GM19397 (cell line): ENCODE data around the gene PLA2G4D.

Experiments
- ATAC-seq: cut with Tn5 transposase; IDR thresholded peaks from one replicate; pipeline ENCODE4 v1.9.1; 2021; ENCODE audit warnings: mild to moderate bottlenecking, moderate library complexity; ENCODE audit not compliant: unreplicated experiment

The PLA2G4D gene

DNA sequence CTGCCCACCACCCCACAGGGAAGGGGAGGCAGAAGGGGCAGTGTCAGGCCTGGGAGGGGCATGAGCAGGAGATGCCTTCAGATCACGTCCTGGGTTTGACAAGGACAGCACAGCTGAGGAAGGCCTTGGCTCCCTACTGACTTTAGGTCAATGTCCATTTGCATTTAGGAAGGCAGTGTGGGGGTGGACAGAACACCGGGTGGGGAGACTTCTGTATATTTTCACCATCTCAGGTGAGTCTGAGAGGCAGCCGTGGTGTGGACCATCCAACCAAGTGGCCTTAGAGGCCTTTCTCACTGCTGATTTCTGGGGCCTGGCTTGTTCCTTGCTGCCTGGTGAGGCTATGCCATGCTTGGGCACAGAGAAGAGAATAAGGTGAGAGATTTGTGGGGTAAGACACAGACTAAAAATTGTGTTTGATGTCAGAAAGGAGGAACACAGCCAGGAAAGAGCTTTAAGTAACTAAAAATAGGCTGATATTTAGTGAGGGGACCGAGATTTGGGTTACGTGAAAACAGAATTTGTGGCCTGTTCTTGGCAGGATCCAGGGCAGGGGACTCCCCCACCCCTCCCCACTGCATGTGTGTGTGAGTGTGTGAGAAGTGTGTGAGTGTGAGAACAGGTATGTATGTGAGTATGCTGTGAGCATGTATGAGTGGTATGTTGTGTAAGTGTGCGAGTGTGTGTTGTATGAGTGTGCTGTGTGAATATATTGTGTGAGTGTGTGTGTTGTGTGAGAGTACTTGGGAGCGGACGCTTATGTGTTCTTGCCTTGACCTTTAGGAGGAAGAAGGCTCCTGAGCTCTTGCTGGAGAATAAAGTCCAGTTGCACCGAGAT is 61.8 kb downstream of the PLA2G4D start:
- no peak for ATAC-seq

DNA sequence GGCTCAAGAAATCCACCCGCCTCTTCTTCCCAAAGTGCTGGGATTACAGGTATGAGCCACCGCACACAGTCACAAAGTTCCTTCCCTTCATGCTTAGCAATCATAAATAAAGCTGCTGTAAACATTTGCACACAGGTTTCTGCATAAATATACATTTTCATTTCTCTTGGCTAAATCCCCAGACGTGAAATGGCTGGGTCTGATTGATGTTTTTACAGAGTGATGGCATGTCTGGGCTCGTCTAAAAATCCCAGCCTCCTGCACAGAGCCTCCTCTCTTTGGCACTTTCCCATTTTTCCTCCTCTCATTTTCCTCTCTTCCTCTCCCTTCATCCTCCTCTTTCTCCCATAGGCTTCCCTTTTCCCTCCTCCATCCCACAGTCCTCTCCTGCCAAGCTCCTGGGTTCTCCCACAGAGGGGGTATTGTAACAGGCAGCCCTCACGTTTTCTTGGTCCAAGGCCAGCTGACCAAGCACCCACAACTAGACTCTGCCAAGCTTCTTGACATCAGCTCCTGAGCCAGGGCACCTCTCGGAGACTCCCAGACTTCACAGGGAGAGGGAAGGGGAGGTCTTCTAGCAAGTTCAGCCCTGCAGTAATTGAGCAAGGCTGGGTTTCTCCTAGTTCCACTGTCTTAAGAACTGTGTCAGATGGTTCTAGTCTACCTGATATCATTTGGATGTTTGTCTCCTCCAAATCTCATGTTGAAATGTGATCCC is 63.0 kb downstream of the PLA2G4D start:
- no peak for ATAC-seq

DNA sequence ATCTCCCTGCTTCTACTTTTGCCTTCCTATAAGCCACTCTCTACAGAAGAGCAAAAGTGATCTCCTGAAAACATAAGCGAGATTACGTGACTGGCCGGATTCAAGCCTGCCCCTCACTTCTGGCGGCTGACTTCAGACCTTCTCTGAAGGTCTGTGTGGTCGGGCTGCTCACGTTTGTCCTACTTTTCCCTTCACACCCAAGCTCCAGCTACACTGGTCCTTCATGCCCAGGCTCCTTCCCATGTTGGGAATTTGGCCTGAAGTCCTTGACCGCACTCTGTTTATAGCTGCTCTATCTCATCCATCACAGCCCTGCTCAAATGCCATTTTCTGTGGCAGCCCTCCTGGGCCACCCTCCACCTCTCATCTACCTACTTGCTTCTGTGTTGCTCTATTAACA is 66.8 kb downstream of the PLA2G4D start:
- ATAC-seq: no peak

DNA sequence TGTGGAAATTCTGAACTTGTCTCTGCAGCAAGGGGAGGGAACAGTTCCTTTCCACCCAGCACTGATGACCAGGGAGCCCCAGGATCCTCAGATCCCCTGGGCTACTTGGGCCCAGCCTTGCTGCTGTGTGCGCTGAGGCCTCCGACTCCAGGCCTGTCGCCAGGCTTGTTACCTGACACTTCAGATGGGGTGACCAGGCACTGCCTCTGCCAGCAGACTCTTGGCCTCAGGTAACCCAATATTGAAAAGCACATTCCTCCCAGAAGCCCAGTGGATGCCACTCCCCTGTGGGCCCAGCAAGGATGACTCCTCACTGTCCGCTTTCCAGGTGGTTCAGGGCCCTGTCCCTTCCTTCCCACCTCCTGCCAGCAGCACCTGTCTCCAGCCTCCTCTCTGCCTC is 70.1 kb downstream of the PLA2G4D start:
- no peak for ATAC-seq

DNA sequence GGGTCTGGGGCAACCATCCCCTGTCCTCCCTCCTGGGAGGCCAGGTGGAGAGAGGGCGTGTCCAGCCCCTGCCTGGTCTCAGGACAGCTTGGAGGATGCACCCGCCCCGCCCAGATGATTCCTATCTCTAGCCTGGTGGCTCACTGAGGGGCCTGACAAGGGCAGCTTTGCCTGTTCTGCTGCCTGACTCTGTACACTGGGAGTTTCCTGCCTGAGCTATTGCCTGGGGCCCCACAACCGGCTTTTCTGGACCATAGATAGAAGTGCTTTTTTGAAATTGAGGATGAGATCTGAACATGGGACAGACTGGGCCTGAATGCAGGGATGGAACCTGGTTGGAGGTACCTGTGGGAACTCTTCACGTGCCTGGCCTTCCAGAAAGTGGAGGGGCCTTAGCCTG is 72.8 kb downstream of the PLA2G4D start:
- no peak for ATAC-seq

DNA sequence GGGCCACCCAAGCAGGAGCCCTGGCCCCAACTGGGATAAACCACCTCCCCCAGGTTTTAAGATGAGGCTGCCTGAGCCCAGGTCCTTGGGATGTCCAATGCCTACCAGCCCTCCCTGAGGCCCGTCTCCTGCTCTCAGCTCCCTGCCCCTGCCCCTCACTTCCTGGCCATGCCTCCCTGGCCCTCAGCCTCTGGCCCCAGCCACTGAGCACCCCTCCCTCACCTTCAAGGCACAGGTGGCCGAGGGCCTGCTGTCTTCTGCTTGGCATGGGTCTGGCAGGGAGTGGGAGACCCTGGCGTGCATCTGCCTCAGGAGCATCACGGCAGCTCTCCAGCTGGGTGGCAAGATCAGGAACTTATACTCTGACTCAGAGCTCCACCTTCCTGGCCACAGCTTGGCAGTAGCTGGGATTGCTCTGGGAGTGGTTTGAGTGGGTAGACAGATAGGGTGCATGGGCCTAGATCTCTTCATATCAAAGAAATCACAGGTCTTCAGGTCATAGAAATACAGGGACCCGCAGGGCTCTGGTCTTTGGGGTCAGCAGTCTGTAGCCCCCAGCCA is 73.6 kb downstream of the PLA2G4D start, which contains the start of gene PLA2G4E:
TSS of gene PLA2G4E (minus strand) at position 330 of the 561 bp plus-strand sequence. CDS start at position 318, 12 bp downstream.
- ATAC-seq: no peak

DNA sequence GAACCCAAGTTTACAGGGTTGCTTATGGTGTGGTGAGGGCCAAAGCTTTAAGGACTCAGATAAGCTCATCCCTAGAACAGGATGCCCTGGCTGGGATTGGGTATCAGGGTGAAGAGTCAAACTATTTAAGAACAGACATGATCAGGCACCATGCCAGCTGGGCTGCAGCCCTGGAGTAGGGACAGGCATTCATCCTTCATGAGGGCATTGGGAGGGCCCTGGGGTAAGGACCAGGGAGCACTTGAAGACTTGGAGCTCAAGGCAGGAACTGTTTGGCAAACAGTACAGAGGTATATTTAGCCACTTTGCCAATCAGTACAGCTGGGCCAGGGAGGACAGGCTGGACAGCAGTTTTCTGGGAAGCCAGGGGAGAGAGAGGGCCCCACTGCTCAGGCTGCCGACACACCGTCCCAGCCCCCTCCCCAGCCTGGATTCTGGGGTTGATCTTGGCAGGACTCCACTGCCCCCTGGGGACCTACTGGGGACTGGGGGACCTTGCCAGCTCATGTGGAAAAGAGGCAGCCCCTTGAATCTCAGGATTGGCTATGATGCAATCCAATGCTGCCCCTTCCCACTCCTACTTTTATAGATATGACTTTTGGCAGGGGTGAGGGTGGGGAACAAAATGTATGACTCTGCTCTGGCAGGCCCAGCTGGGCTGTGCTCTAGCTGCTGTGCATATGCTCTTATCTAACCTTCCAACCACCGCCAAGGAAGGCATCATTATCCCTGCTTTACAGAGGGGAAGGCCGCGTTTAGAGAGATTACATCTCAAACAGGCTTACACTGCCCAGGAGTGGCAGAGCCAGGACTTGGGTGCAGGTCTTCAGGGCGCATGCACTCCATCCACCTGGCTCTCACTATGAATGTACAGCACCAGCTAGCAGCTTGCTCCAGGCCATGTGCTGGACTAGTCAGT is 75.8 kb downstream of the PLA2G4D start:
- ATAC-seq: no peak
